NCI-H345 treated with DMSO at 0.1 percent for 48 hours (cell line): ENCODE results near the gene C1orf74.

ENCODE experiments used
- DNase-seq: peaks from one replicate; lab custom pipeline; 2025; ENCODE audit not compliant: unreplicated experiment; lab: John Stamatoyannopoulos, UW

C1orf74 gene

GRCh38 chr1:209784265-209785169, at the start of gene C1orf74:
TSS of gene C1orf74 (minus strand) at chr1:209784559. CDS start at chr1:209783634, 925 bp downstream.
- peak; percentile 95 for DNase-seq

DNA sequence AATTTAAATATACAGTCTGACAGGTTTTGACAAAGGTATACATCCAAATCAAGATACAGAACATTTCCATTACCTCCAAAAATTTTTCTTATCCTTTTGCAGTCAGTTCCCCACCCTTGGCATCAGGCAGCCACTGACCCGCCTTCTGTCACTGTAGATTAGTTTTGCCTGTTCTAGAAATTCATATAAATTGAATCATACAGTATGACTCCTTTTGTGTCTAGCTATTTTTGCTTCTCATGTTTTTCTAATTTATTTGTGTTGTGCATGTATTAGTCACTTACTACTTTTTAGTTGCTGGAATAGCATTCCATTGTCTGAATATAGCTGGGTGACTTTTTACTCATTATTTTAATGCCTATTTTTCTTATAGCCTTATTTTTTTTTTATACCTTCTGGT, 47.3 kb upstream of the C1orf74 start:
- DNase-seq, result no peak

DNA sequence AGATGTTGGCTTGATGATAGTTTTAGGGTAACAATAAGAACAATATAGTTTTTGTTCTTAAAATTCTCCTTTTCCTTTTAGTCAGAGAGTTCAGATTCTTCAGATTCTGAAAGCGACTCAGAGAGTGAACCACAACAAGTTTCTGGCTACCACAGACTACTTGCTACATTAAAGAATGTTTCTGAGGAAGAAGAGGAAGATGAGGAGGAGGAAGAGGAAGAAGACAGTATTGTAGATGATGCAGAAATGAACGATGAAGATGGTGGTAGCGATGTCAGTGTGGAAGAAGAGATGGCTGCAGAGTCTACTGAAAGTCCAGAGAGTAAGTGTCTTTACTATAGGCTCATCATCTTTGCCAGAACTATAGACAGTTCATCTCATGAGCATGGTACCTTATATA, 46.4 kb upstream of the C1orf74 start:
- no peak for DNase-seq

DNA sequence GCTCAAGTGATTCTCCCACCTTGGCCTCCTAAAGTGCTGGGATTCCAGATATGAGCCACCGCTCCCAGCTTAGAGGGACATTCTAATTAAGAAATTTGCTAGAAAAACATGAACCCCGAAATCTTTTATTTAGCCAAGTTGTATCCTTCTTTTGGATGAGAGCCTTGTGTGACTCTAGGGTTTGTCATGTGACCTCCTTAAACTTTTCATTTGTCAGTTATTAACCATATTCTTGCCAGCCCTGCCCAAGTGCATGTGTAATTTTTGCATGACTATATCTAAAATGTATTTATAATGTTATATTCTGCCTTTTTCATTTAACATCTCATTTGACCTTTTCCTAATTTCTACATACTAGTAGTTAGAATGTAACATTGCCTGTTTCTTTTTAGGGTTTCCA, 45.4 kb upstream of the C1orf74 start:
- DNase-seq, result no peak

DNA sequence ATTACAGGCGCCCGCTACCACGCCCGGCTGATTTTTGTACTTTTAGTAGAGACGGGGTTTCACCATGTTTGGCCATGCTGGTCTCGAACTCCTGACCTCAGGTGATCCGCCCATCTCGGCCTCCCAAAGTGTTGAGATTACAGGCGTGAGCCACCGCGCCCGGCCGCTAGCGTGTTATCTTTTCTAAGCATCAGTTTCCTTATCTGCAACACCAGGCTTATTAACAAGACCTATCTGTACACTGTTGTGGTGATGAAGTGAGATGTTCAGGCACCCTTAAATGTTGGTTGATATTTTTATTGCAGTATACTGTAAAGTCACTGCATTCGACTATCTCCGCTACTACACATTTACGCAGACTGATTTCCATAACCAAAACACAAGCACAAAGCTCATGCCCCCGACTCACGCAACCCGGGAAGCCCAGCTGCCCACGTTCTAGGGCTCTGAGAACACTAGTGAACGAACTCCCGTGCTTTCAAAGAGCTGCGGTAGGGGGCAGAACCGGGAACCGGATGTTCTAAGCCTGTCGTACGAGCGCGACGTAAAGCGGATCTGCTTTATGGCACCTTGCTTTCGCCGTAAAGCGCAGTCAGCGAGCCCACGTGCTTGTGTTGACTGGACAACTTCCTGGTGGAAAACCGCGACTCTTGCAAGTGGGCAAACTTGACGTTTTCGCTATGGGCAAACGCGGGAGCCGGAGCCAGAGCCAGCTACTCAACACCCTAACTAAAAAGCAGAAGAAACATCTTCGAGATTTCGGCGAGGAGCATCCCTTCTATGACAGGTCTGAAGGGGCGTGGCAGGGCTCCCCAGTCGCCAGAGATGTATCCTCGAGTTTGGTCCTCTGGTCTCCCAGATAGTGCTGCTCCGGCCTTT, 43.3 kb upstream of the C1orf74 start, which contains the start of gene UTP25:
Gene UTP25 (plus strand): TSS at position 589 of the 879 bp plus-strand sequence. CDS start 92 bp downstream, at position 681.
- peak; percentile 90 for DNase-seq

DNA sequence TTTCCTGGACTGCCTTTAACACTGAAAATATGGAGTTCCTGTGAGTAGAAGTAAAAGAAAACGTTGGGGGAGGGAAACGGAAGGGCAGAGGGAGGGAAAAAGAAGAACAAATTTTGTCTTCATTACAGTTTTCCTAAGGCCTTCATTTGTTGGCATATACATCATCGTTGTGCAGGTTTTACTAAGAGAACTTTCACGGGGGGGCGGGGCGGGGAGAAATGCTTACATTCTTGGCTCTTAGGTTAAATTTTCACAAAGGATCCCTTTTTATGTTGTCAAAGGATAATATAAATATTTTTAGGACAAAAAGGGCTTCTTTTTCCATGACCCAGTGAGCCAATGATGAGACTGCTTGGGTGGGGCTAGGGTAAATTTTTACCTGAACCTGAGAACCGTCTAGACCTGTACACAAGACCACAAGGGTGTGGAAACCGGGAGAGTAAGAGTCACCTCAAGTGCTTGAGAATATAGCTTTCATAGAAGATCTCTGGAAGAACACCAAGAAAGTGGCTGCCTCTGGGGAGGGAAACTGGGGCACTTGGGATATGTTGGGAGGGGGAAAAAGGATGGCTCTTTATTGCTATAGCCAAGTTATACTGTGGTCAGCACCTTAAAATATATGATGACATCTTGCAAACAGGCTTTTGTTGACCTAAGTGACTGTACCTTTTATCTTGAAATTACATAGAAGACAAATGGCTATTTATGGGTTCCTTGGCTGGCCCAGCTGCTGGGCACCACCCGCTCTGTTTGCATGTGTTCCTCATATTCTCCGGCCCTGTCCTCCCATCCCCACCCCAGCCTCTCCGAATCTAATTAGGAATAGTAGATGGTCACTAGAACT, 41.5 kb upstream of the C1orf74 start:
- no peak for DNase-seq

GRCh38 chr1:209823143-209824041, 39.0 kb upstream of the C1orf74 start:
- DNase-seq, result peak; percentile 29

DNA sequence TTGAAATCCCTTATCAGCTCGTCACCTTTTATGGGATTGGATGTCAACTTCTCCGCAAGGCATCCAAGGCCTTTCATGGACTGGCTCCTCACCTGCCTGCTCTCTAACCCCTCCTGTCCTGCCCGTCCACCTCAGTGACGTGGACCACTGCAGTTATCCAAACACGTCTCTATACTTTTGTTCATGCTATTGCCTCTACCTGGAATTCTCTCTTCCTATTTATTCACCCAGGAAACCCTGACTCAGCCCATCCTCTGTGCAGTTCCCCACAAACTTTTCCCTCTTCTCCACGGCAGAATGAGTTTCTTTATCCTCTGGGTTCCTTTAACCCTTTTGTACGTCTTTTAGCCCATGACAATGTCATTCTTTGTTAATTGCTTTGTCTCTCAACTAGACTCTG, 38.3 kb upstream of the C1orf74 start:
- DNase-seq, result no peak

- DNase-seq, result no peak
Observed at GRCh38 chr1:209820986-209821385, 36.6 kb upstream of the C1orf74 start.

- no peak for DNase-seq
Observed at GRCh38 chr1:209819058-209819457, 34.7 kb upstream of the C1orf74 start.

- DNase-seq, result no peak
Observed at GRCh38 chr1:209817691-209818090, 33.3 kb upstream of the C1orf74 start.

DNA sequence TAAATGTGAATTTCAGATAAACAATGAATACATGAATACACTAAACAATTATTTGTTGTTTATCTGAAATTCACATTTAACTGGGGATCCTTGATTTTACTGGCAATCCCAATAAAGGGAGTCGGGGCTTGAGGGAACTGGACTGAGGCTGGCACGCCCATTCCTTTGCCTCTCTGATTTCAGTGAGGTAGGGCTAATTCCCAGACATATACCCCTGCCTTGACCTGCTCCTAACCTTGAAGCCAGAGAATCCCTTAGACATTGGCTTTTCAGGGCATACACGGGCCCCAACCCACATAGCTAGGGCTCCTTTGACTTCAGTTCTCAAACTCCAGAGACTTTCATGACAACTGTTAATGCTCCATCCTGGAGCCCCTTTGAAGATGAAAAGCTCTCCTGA, 32.6 kb upstream of the C1orf74 start:
- DNase-seq, result no peak

DNA sequence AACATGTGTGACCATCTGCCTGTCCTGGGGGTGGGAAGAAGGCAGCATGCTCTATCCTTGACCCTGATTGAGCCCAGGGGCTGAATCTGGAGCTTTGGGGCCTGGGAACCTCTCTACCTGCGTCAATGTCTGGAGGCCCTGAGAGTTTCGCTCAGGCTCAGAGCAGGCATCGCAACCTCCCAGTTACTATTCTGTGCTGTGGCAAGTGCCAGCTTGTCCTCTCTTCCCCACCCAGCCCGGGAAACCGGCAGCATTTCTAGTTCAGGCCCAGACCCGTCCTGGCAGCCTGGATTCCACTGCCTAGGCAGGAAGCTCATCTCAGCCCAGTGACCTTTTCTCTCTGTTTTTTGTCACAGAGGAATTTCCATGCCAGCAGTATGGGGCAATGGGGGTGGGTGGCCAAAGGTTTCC, 31.6 kb upstream of the C1orf74 start:
- DNase-seq, result no peak

DNA sequence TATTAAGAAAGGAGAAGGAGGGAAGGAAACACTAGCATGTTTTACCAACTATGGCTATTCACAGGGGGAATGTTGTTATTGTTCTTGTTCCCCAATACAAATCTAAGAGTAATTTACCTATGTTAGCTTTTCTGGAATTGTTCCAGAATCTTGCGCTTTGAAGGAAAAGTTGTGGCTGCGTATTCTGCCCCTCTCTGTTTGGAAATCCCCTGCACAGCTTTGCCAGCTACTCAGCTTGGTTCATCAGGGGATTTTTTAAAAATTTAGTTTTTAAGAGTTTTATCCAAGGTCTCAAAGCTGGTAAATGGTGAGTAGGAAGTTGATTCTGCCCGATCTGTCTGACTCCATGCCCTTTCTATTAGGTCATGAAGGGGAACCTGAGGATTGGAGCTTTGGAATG, 31.1 kb upstream of the C1orf74 start:
- DNase-seq, result no peak

GRCh38 chr1:209813902-209814301, 29.5 kb upstream of the C1orf74 start:
- no peak for DNase-seq

GRCh38 chr1:209810783-209811182, 26.4 kb upstream of the C1orf74 start:
- no peak for DNase-seq

DNA sequence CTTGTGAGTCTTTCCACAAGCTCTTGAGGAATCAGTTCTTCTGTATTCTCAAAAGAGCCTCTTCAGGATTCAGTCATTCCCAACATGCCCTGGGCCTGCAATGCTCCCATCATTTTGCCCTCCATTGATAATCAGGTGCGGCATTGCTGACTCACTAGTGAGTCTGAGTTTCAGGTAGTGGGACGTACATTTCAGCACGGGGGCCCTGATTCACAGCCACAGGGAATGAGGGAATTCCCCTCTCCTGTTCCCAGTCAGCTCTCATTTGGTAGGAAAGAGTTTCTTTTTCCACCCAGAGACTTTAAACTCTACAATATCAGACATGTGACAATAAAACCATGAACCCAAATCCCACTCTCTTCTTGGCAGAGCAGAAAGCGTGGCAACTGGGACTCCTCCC, 25.3 kb upstream of the C1orf74 start:
- no peak for DNase-seq

GRCh38 chr1:209808059-209808581, 23.8 kb upstream of the C1orf74 start:
- DNase-seq, result peak; percentile 45

DNA sequence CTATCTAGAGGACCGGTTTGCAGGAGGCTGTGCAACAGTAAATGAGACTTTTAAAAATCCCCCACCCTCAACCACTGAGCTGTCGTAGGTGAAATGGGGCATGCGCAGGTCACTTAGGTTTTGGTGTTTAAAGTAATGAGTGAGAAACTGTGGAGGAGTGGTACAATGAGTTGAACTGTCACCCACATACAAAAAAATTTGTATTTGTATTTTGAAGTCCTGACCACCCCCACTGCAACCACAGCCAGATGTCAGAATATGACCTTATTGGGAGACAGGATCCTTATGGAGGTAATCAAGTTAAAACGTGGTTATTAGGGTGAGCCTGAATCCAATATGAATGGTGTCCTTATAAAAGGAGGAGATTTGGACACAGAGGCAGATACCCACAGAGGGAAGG, 23.1 kb upstream of the C1orf74 start:
- DNase-seq, result no peak
